AG10803 (cell line): Measurements from ENCODE around the gene CDH4.

Experiments used
- DNase-seq: peaks from one replicate; pipeline ENCODE4 v3.0.0; 2010; ENCODE audit warnings: low read depth
- H3K4me3 ChIP-seq: 2 replicates; pipeline ENCODE4 v1.5.1; 2011; ENCODE audit warnings: mild to moderate bottlenecking, low read length, control low read depth
- TF ChIP-seq, protein P1 (sequence below): conservative IDR thresholded peaks from 2 replicates; pipeline ENCODE4 v1.5.1; 2011; ENCODE audit warnings: mild to moderate bottlenecking, low read length, control low read depth, inconsistent platforms

The CDH4 gene

DNA sequence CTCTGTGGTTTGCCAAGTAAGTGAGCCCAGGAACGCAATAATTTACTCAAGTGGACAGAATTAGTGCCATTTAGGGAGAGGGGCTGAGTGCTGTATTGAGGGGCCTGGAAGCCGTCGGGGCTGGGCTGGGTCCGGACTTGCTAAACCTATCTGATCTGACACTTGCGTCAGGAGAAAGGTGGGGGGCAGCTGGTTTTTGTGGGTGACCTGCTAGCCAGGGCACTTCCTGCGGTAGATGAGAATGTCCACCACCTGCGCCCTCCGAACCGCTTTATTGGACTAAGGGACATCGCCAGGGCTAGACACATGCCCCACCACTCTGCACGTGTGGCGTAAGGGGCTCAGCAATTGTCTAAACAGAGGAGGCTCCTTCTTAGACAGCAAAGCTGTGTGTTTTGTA, 139.1 kb downstream of the CDH4 start:
- H3K4me3 ChIP-seq, result no peak overlapping the region
- TF ChIP-seq, protein P1, sequence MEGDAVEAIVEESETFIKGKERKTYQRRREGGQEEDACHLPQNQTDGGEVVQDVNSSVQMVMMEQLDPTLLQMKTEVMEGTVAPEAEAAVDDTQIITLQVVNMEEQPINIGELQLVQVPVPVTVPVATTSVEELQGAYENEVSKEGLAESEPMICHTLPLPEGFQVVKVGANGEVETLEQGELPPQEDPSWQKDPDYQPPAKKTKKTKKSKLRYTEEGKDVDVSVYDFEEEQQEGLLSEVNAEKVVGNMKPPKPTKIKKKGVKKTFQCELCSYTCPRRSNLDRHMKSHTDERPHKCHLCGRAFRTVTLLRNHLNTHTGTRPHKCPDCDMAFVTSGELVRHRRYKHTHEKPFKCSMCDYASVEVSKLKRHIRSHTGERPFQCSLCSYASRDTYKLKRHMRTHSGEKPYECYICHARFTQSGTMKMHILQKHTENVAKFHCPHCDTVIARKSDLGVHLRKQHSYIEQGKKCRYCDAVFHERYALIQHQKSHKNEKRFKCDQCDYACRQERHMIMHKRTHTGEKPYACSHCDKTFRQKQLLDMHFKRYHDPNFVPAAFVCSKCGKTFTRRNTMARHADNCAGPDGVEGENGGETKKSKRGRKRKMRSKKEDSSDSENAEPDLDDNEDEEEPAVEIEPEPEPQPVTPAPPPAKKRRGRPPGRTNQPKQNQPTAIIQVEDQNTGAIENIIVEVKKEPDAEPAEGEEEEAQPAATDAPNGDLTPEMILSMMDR, result no peak
- no peak for DNase-seq

DNA sequence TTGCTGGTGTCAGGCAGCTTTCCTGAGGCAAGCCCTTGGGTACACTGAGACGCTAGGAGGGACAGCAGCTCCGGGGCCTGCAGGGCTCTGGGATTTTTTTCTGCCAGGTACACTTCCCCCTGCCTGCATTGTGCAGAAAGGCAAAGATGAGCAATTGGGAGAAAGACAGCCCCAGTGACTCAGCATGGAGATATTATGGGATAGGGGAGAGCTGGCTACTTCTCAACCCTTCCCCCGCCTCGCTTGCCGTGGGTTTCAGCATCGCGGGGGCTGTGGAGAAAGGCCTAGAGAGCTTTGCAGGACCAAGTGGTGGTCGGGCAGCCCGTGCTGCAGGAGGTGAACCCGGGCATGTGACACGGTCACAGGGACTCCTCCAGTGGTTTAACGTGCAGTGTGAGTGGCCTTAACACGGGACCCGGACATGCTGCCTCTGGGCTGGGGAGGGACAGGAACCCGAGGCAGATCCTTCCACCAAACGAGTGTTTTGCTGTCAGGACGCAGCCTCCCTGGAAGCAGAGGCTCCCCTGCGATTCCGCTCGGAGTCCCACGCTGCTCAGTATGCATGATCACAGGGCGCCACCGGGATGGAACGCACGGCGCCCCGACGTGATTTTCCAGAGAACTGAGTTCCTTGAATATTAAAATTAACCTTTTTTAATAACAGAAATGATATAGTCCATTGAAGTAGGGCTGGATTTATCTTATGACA, 139.9 kb downstream of the CDH4 start:
- no peak overlapping the region for H3K4me3 ChIP-seq
- TF ChIP-seq, protein P1, result no peak
- no peak for DNase-seq

DNA sequence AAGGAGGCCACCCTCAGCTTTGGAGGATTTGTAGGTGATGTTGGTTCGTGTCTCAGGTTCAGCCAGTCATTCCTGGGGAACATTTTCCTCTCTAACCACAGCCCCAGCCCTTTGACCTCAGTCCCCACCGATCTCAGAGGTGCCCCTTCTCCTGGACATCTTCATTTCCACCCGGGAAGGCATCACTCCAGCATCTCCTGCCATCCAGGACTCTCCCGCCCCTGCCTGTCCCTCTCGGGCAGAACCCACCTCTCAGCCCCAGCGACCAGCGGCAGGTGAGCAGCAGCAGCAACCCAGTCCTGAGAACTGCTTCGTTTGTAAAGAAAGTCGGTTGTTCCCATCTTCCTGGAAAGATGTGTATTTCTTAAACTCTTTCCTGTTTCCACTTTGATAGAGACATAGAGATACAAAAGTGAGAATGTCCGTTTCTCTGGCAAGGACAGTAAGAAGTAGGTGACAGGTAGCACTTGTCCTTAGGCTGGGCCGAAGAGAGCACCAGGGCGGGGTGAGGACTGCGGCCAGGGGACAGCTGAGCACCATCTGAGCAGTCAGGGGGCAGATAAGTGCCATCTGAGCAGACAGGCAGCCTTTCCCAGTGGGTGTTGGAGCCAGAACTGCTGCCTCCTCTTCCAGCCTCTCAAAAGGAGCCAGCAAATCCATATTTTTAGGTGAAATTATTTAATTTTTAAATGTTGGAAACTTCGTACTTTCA, 142.2 kb downstream of the CDH4 start:
- no peak overlapping the region for H3K4me3 ChIP-seq
- TF ChIP-seq, protein P1, result no peak
- DNase-seq, result no peak

DNA sequence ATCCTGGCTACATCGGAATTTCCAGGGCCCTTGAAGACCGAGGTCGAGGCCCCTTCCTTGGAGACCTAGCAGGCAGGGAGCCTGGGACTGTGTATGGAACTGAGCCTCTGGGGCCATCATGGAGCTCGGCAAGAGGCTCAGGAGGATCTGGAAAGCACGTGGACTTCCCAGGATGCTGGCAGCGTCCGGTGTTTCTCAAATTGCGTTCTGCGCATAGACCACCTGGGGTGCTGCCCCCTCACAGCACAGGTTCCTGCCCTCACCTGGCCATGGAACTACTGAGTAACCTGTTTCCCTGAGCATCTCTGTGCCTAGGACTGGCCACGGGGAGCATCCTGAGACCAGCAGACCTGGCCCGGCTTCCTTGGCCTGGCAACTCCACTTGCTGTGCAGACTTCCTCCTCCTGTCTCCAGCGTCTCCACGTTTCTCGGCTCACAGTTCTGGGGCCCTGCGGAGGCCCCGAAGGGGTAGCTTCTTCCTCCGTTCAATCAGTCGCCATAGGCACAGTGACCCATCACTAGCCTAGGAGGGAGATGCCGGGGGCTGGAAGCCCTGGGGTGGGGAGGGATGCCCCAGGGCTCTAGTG, 144.3 kb downstream of the CDH4 start:
- TF ChIP-seq, protein P1, result no peak
- DNase-seq, result no peak
- no peak overlapping the region for H3K4me3 ChIP-seq

DNA sequence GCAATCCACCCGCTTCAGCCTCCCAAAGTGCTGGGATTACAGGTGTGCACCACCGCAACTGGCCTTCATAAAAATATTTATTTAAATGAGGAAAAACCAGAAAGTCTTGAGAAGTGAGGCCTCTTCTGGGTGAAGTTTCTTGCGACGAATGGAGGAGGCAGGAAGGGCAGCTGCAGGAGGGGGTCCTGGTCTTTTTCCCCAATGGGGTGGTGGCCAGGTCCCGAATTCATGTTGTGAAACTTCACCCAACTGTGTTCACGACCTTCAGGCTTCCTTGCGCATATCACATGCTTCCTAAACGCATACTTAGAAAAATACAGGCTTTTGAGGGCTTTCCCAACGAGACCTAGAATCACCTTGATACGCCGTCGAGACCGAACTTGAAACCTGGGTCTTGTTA, 145.1 kb downstream of the CDH4 start:
- TF ChIP-seq, protein P1, result no peak
- no peak for DNase-seq
- H3K4me3 ChIP-seq, result no peak overlapping the region

DNA sequence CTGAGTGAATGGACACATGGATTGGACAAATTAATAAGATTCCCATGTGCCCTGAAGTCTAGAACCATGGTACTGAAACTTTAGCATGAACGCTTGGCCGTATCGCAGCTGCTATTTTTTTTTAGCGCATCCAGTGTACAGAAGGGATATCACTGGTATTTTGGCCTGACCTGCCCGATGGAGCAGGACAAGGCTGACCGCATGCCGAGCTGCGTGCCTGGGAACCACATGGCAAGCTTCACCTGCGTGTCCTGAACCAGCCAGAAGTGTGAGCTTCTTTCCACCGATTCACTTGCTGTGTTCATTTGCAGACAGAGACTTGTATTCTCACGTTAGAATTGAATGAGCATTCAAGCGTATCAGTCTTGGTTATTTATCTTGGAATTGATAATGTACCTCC, 145.7 kb downstream of the CDH4 start:
- no peak overlapping the region for H3K4me3 ChIP-seq
- no peak for DNase-seq
- TF ChIP-seq, protein P1, result no peak

DNA sequence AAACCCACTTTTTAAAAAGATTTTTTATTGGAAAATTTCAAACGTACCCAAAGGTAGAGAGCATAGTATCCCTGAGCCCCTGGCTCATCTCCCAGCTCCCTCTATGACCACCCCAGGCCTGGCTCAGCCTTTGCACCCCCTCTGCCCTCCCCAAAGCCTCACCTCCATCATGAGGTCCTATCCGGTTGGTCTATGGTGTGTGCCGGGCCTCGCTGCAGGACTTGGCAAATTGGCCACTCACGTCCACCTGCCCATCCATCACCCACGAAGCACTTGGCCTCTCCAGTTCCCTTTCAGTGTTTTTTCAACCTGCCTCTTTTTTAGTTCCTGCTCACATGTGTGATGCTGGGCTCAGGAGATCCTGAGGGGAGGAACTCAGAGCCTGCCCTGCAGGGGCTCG, 147.4 kb downstream of the CDH4 start:
- H3K4me3 ChIP-seq, result no peak overlapping the region

More for the DNA sequence above, 147.4 kb downstream of the CDH4 start:
- DNase-seq, result no peak
- TF ChIP-seq, protein P1, result no peak
